ENCODE measurements around the gene POU1F1. TPM values are rescaled to one million over a fixed set of nuclear protein-coding genes. Genes with fewer than 3 reads are reported as not detected.

Gene POU1F1
- total and polyA plus RNA-seq, 2 of the 8 experiments (the other 6 are each of a cell fraction or from before 2014, with no cell fraction given) = not detected

DNA sequence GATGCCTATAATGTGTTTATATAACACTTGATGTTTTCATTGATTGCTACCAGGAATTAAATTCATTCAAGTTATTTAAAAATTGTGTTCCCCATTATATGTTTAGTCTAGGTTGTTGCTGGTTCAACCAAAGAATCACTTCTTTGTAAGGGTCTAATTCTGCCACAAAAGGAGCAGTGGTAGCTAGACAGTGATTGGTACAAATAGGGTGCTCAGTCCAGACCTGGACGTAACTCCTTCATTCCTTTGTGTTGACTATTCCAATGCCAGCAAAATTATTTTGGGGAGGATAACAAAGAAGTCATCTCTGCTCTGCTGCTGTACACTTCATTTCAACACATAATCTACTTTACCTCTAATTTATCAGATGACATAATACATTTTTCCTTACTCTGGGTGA lies 48.1 kb downstream of the POU1F1 start:
- peak overlapping the region; percentile 74 to 83 for H3K4me2 ChIP-seq (ENCODE audit: insufficient read depth in 1 of 2, low read depth in 2 of 2, low read length in 2 of 2)
- WGBS, 2 experiments (ENCODE audit: extremely low coverage in 1 of 2, insufficient coverage in 1 of 2, insufficient read length in 1 of 2, insufficient replicate concordance in 2 of 2, low coverage in 1 of 2, low lambda C conversion rate in 2 of 2, missing lambda C conversion rate in 1 of 2) = 45% methylated on average over 1 of the region's 1 CpG; no CpG with 5 or more reads in 1 of the 2 experiments
- peaks cover 0 to 4% (median 0%) of the 10 kb centered on the region in 4 experiments; a peak in 1 of 7 replicates for H3K4me1 ChIP-seq (replicated peaks in 1 of 4; ENCODE audit: control insufficient read depth in 3 of 4, insufficient read depth in 4 of 4, low read length in 3 of 4)
- H2BK20ac ChIP-seq (ENCODE audit: low read length) = no peak overlapping the region
- H2BK15ac ChIP-seq (ENCODE audit: low read length) = no peak overlapping the region
- H2AK5ac ChIP-seq (ENCODE audit: low read depth, low read length) = no peak overlapping the region
- no peak overlapping the region for H3K23ac ChIP-seq (ENCODE audit: insufficient read length)
- peak overlapping the region; percentile 75 to 99 (median 98) for H3K4me3 ChIP-seq (ENCODE audit: extremely low read depth in 1 of 4, insufficient read depth in 2 of 4, low read depth in 3 of 4, low read length in 4 of 4)
- H3K18ac ChIP-seq (ENCODE audit: extremely low read depth, low read length) = no peak overlapping the region
- H3K36me3 ChIP-seq (ENCODE audit: control insufficient read depth in 2 of 4, insufficient read depth in 4 of 4, low read length in 3 of 4) = no peaks in the 10 kb centered on the region
- no peaks in the 10 kb centered on the region for H3K27me3 ChIP-seq (replicated peaks in 1 of 4; ENCODE audit: control insufficient read depth in 3 of 4, extremely low read depth in 1 of 4, insufficient read depth in 3 of 4, low read length in 3 of 4)
- H4K8ac ChIP-seq (ENCODE audit: extremely low read depth, insufficient read depth, low read length) = no peak overlapping the region
- no peak overlapping the region for H2AFZ ChIP-seq (ENCODE audit: low read length)
- no peak overlapping the region for H4K91ac ChIP-seq (replicated peaks; ENCODE audit: insufficient read length, low read length)
- H3K79me2 ChIP-seq (ENCODE audit: control insufficient read depth in 1 of 2, insufficient read depth in 2 of 2, low read length in 2 of 2) = peaks cover 5 to 58% of the 10 kb centered on the region in 2 experiments; a peak in 3 of 4 replicates
- no peak overlapping the region for H3K27ac ChIP-seq (ENCODE audit: low read depth, low read length)
- peaks cover 1 to 4% of the 10 kb centered on the region in 2 experiments for H4K20me1 ChIP-seq (replicated peaks in 1 of 2; ENCODE audit: control insufficient read depth in 1 of 2, insufficient read depth in 2 of 2, low read length in 2 of 2)
- peaks cover 5% of the 10 kb centered on the region; the same call in 1 of the 2 replicates for H3K23me2 ChIP-seq (ENCODE audit: low read depth, low read length)
- CTCF ChIA-PET (ENCODE audit: partially characterized antibody) = interaction anchor here (0.6 kb wide), 1 partner anchor 291 kb away, joined by 3 read pairs; no protein-coding TSS in a partner anchor
- DNase-seq (ENCODE audit: low read depth in 1 of 2, low spot score in 2 of 2) = no peak
- no peaks in the 10 kb centered on the region for H3K79me1 ChIP-seq (ENCODE audit: low read depth, low read length)
- no peaks in the 10 kb centered on the region for H3K9me3 ChIP-seq (ENCODE audit: insufficient read depth in 2 of 2, low read depth in 1 of 2, low read length in 1 of 2)
- no peak overlapping the region for H2BK120ac ChIP-seq (replicated peaks; ENCODE audit: low read depth, low read length)
- H3K14ac ChIP-seq (ENCODE audit: insufficient read length) = no peak overlapping the region
- no peak for TF ChIP-seq NANOG (IDR thresholded peaks at IDR 0.05; ENCODE audit: insufficient read depth, low read depth, low read length, poor library complexity, severe bottlenecking)
- no peak for TF ChIP-seq TAF7 (optimal IDR thresholded peaks at IDR 0.05; ENCODE audit: borderline replicate concordance, low read depth, low read length)
- TF ChIP-seq YY1 (IDR thresholded peaks at IDR 0.05; ENCODE audit: low read depth, low read length) = no peak
- TF ChIP-seq ZNF274 (IDR thresholded peaks at IDR 0.05; ENCODE audit: borderline replicate concordance, extremely low read depth, low read length) = no peak
- TF ChIP-seq RFX5 (IDR thresholded peaks at IDR 0.05; ENCODE audit: borderline replicate concordance, low read depth, low read length) = no peak
- TF ChIP-seq SAP30 (IDR thresholded peaks at IDR 0.05; ENCODE audit: insufficient read depth, insufficient replicate concordance, low read length) = no peak
- H4K5ac ChIP-seq (ENCODE audit: insufficient read length, low read depth, low read length) = no peak overlapping the region
- H2BK12ac ChIP-seq (ENCODE audit: low read depth, low read length) = no peak overlapping the region
- H3K56ac ChIP-seq (replicated peaks; ENCODE audit: insufficient read length, low read depth, low read length) = no peak overlapping the region
- no peak overlapping the region for H3K4ac ChIP-seq (replicated peaks; ENCODE audit: insufficient read length, low read depth, low read length)
- H3K9ac ChIP-seq (replicated peaks in 1 of 4; ENCODE audit: extremely low read depth in 1 of 4, low read depth in 3 of 4, low read length in 3 of 4) = peak overlapping the region in 1 of 4 experiments; percentile 77; a peak in 2 of 7 replicates
- POLR2A ChIA-PET (ENCODE audit: partially characterized antibody) = no interaction called here
- no peak for FAIRE-seq
- no peak overlapping the region for H2BK5ac ChIP-seq (ENCODE audit: low read depth, low read length)
